Measurements from ENCODE around the gene MRC1. TPM values are rescaled to one million over a fixed set of nuclear protein-coding genes. Genes with fewer than 3 reads are reported as not detected.

Gene MRC1
- total and polyA plus RNA-seq, 9 of the 15 experiments (the other 6 are each of a cell fraction or from before 2014, with no cell fraction given): 0.01 to 0.20 (median 0.03) TPM; not detected in 5

- H3K4me2 ChIP-seq (ENCODE audit: insufficient read depth, low read length): no peak overlapping the region
- H3K9me1 ChIP-seq (ENCODE audit: control insufficient read depth, insufficient read depth, low read length): no peaks in the 10 kb centered on the region
- BruUV-seq (replicated peaks): no TSS peak
- CTCF ChIA-PET (ENCODE audit: low intra/inter-chr PET ratio): interaction anchor here (0.6 kb wide), 1 partner anchor 13 kb away, joined by 3 read pairs; no protein-coding TSS in a partner anchor
- no peaks in the 10 kb centered on the region for H4K20me1 ChIP-seq (replicated peaks; ENCODE audit: control insufficient read depth, insufficient read depth, low read length)
- no peak overlapping the region for H2AFZ ChIP-seq (ENCODE audit: low read depth, low read length)
- H3K79me2 ChIP-seq (ENCODE audit: control insufficient read depth, insufficient read depth, low read length): no peaks in the 10 kb centered on the region
- no peak overlapping the region for H3K27ac ChIP-seq (ENCODE audit: extremely low read depth, low read depth, low read length)
- in situ Hi-C loops (cut with MboI) (loop anchor here (25.0 kb wide), 2 partner anchors 563 to 1013 kb away; no protein-coding TSS in a partner anchor), intact Hi-C loops (cut with micrococcal nuclease) (no loop called here)
- FAIRE-seq (no peak), DNase-seq (ENCODE audit: extremely low read depth in 1 of 4, low spot score in 3 of 4) (no peak), ATAC-seq (no peak)
- POLR2A ChIA-PET: no interaction called here
- H3K4me1 ChIP-seq (replicated peaks in 1 of 2; ENCODE audit: control insufficient read depth in 2 of 2, insufficient read depth in 2 of 2, low read length in 2 of 2): no peaks in the 10 kb centered on the region
- H3K9me3 ChIP-seq (replicated peaks; ENCODE audit: control insufficient read depth, insufficient read depth, low read depth, low read length): no peaks in the 10 kb centered on the region
- TF ChIP-seq ZNF707 (CRISPR knock-in tag; conservative IDR thresholded peaks at IDR 0.05) (no peak), POLR3A (IDR thresholded peaks at IDR 0.05; ENCODE audit: borderline replicate concordance, extremely low read depth, insufficient read depth, insufficient read length) (no peak), SMARCC2 (IDR thresholded peaks at IDR 0.05; ENCODE audit: low read depth) (no peak)
- no peak overlapping the region for H3K4me3 ChIP-seq
- no peak overlapping the region for H3K9ac ChIP-seq (ENCODE audit: insufficient read depth in 1 of 2, low read depth in 2 of 2, low read length in 2 of 2)
- 2% methylated on average over 3 of the region's 3 CpGs for WGBS (ENCODE audit: insufficient coverage, low coverage, missing lambda C conversion rate)
- peaks cover 5% of the 10 kb centered on the region in 2 experiments; a peak in 3 of 5 replicates for H3K27me3 ChIP-seq (ENCODE audit: control insufficient read depth in 2 of 2, insufficient read depth in 2 of 2, low read length in 2 of 2)
- H3K36me3 ChIP-seq (ENCODE audit: control insufficient read depth, insufficient read depth, low read length): no peaks in the 10 kb centered on the region
Observed at GRCh38 chr10:17850501-17850900, 41.4 kb downstream of the MRC1 start.

- H3K27ac ChIP-seq (ENCODE audit: extremely low read depth, low read depth, low read length): no peak overlapping the region
- H3K79me2 ChIP-seq (ENCODE audit: control insufficient read depth, insufficient read depth, low read length): no peaks in the 10 kb centered on the region
- H3K4me1 ChIP-seq (replicated peaks in 1 of 2; ENCODE audit: control insufficient read depth in 2 of 2, insufficient read depth in 2 of 2, low read length in 2 of 2): no peaks in the 10 kb centered on the region
- no peaks in the 10 kb centered on the region for H3K9me3 ChIP-seq (replicated peaks; ENCODE audit: control insufficient read depth, insufficient read depth, low read depth, low read length)
- intact Hi-C loops (cut with micrococcal nuclease) (no loop called here), in situ Hi-C loops (cut with MboI) (loop anchor here (25.0 kb wide), 2 partner anchors 564 to 1014 kb away; no protein-coding TSS in a partner anchor)
- H3K9me1 ChIP-seq (ENCODE audit: control insufficient read depth, insufficient read depth, low read length): no peaks in the 10 kb centered on the region
- ATAC-seq (no peak), FAIRE-seq (no peak), DNase-seq (ENCODE audit: extremely low read depth in 1 of 4, low spot score in 3 of 4) (peak in 1 of 4 experiments; percentile 3)
- TF ChIP-seq E2F1 (CRISPR knock-in tag; IDR thresholded peaks at IDR 0.05) (no peak), HLTF (IDR thresholded peaks at IDR 0.05) (no peak), HCFC1 (IDR thresholded peaks at IDR 0.05; ENCODE audit: low read depth, low read length) (no peak), POLR3G (IDR thresholded peaks at IDR 0.05; ENCODE audit: extremely low read depth, insufficient read length, insufficient replicate concordance) (no peak), SRSF3 (IDR thresholded peaks at IDR 0.05; ENCODE audit: insufficient read depth, low read length) (no peak), ATF4 (CRISPR knock-in tag; IDR thresholded peaks at IDR 0.05) (no peak), EHMT2 (IDR thresholded peaks at IDR 0.05) (no peak), NFIC (IDR thresholded peaks at IDR 0.05) (peak; percentile 66)
- H3K4me3 ChIP-seq: no peak overlapping the region
- H3K27me3 ChIP-seq (ENCODE audit: control insufficient read depth in 2 of 2, insufficient read depth in 2 of 2, low read length in 2 of 2): peaks cover 4 to 5% of the 10 kb centered on the region in 2 experiments; a peak in 2 of 5 replicates
- no peaks in the 10 kb centered on the region for H4K20me1 ChIP-seq (replicated peaks; ENCODE audit: control insufficient read depth, insufficient read depth, low read length)
- POLR2A ChIA-PET: no interaction called here
- no TSS peak for BruUV-seq (replicated peaks)
- H3K9ac ChIP-seq (ENCODE audit: insufficient read depth in 1 of 2, low read depth in 2 of 2, low read length in 2 of 2): no peak overlapping the region
- CTCF ChIA-PET (ENCODE audit: low intra/inter-chr PET ratio): no interaction called here
- no peak overlapping the region for H2AFZ ChIP-seq (ENCODE audit: low read depth, low read length)
- no peaks in the 10 kb centered on the region for H3K36me3 ChIP-seq (ENCODE audit: control insufficient read depth, insufficient read depth, low read length)
- WGBS (ENCODE audit: insufficient coverage, low coverage, missing lambda C conversion rate): 0% methylated on average over 4 of the region's 4 CpGs
- no peak overlapping the region for H3K4me2 ChIP-seq (ENCODE audit: insufficient read depth, low read length)
Observed at GRCh38 chr10:17851611-17852010, 42.5 kb downstream of the MRC1 start.

Measured in K562 (cell line).